Upper lobe of left lung (tissue), 6 donors: ENCODE results near the gene CHPT1. TPM values are rescaled to one million over a fixed set of nuclear protein-coding genes. Genes with fewer than 3 reads are reported as not detected.

ENCODE experiments used
- ATAC-seq, 2 donors: fragments of 200-7000 bp; cut with Tn5 transposase; one replicate each; pipeline ENCODE4 v1.9.1; 2022; ENCODE audit warnings: mild to moderate bottlenecking in 2 of 2, moderate library complexity in 2 of 2; ENCODE audit not compliant: low FRiP score in 2 of 2
- DNase-seq, 2 donors: peaks; one replicate each; pipeline ENCODE4 v3.0.0-alpha.2; 2019 to 2020
- H3K27ac ChIP-seq, 4 donors: fragments of 200-600 bp; sonication (generic); one replicate each; pipeline ENCODE4 v1.5.1; 2016 to 2019
- H3K27me3 ChIP-seq, 4 donors: fragments of 200-600 bp; sonication (generic); one replicate each; pipeline ENCODE4 v1.5.1; 2017 to 2019
- H3K36me3 ChIP-seq, 4 donors: fragments of 200-600 bp; sonication (generic); one replicate each; pipeline ENCODE4 v1.5.1; 2016 to 2019
- H3K4me1 ChIP-seq, 4 donors: fragments of 200-600 bp; sonication (generic); one replicate each; pipeline ENCODE4 v1.5.1; 2018 to 2019
- H3K4me3 ChIP-seq, 4 donors: fragments of 200-600 bp; sonication (generic); one replicate each; pipeline ENCODE4 v1.5.1; 2017 to 2019; ENCODE audit warnings: mild to moderate bottlenecking in 2 of 4, moderate library complexity in 1 of 4
- H3K9me3 ChIP-seq, 4 donors: fragments of 200-600 bp; sonication (generic); one replicate each; pipeline ENCODE4 v1.5.1; 2018 to 2019
- CTCF ChIP-seq, 6 experiments: fragments of 450-650 bp in 4 of 6; fragments of 200-600 bp in 2 of 6; sonication (generic) in 2 of 6; IDR thresholded peaks; one replicate each; pipeline ENCODE4 v1.5.1; 2016 to 2019; ENCODE audit warnings: antibody characterized with exemption in 6 of 6
- EP300 ChIP-seq, 4 donors: sonication (generic); formaldehyde crosslinking; IDR thresholded peaks; one replicate each; pipeline ENCODE4 v1.5.1; 2017; ENCODE audit warnings: antibody characterized with exemption in 4 of 4, control low read depth in 2 of 4
- POLR2A ChIP-seq, 4 donors: fragments of 450-650 bp; IDR thresholded peaks; one replicate each; pipeline ENCODE4 v1.5.1; 2016 to 2017; ENCODE audit warnings: antibody characterized with exemption in 4 of 4, mild to moderate bottlenecking in 2 of 4
- POLR2AphosphoS5 ChIP-seq, 2 donors: sonication (generic); formaldehyde crosslinking; IDR thresholded peaks; one replicate each; pipeline ENCODE4 v1.5.1; 2017; ENCODE audit warnings: antibody characterized with exemption in 2 of 2
- WGBS, 2 donors: methylation state at CpG; one replicate each; pipeline ENCODE4 v1.1.5; 2017 to 2018; 5-methylcytosine and 5-hydroxymethylcytosine counted together
- total RNA-seq, 6 donors: library from RNA; depleted of rRNA in 4 of 6; stranded (reverse); fragments of >200 nt in 4 of 6; gene quantifications; one replicate each; pipeline versions ENCODE4 v1.1.0 to v1.2.1, GENCODE V29; 2016 to 2021
- donor health status: DM: no; HTN: no; CAD: no; lungs with moderate emphysema.
- donor health status: DM: no; HTN: yes; CAD: no; lungs with severe emphysema.

CHPT1 gene
- total RNA-seq, 6 donors from 2014 or later: 52.5 to 262 (median 113) TPM

- Histone ChIP-seq H3K27ac (peak overlapping the region in 1 of 4 donors; percentile 8), H3K4me3 (no peak overlapping the region), H3K9me3 (no peaks in the 10 kb centered on the region), H3K36me3 (peaks cover 2 to 48% (median 10%) of the 10 kb centered on the region in 4 donors), H3K4me1 (peaks cover 0 to 11% (median 0%) of the 10 kb centered on the region in 4 donors), H3K27me3 (no peaks in the 10 kb centered on the region)
- ATAC-seq: no peak
- TF ChIP-seq POLR2A (IDR thresholded peaks at IDR 0.05) (no peak), EP300 (IDR thresholded peaks at IDR 0.05) (peak in 1 of 4 donors; percentile 71)
- WGBS, 2 donors: 47 to 54% methylated on average over 5 of the region's 5 CpGs
- DNase-seq: no peak
Observed at GRCh38 chr12:101761350-101761749, 63.9 kb downstream of the CHPT1 start.

- no peaks in the 10 kb centered on the region for H3K27me3 ChIP-seq
- no peak overlapping the region for H3K4me3 ChIP-seq
- no peaks in the 10 kb centered on the region for H3K9me3 ChIP-seq
- peaks cover 2 to 47% (median 11%) of the 10 kb centered on the region in 4 donors for H3K36me3 ChIP-seq
- DNase-seq (no peak), ATAC-seq (no peak)
- no peak overlapping the region for H3K27ac ChIP-seq
- no peak for TF ChIP-seq POLR2AphosphoS5 (IDR thresholded peaks at IDR 0.05)
- TF ChIP-seq POLR2A (IDR thresholded peaks at IDR 0.05): no peak
- TF ChIP-seq EP300 (IDR thresholded peaks at IDR 0.05): no peak
- TF ChIP-seq CTCF (IDR thresholded peaks at IDR 0.05): no peak
- WGBS, 2 donors: 86 to 89% methylated on average over 4 of the region's 4 CpGs
- peaks cover 0 to 11% (median 0%) of the 10 kb centered on the region in 4 donors for H3K4me1 ChIP-seq
Observed at GRCh38 chr12:101761781-101762180, 64.3 kb downstream of the CHPT1 start.

- Histone ChIP-seq H3K27ac (peak overlapping the region in 2 of 4 donors; percentile 8 to 37), H3K4me3 (no peak overlapping the region), H3K4me1 (peaks cover 0 to 11% (median 0%) of the 10 kb centered on the region in 4 donors), H3K9me3 (no peaks in the 10 kb centered on the region), H3K27me3 (no peaks in the 10 kb centered on the region), H3K36me3 (peaks cover 2 to 44% (median 7%) of the 10 kb centered on the region in 4 donors)
- ATAC-seq (peak; percentile 77 to 81), DNase-seq (no peak)
- TF ChIP-seq EP300 (IDR thresholded peaks at IDR 0.05) (no peak), CTCF (IDR thresholded peaks at IDR 0.05) (no peak), POLR2AphosphoS5 (IDR thresholded peaks at IDR 0.05) (no peak), POLR2A (IDR thresholded peaks at IDR 0.05) (no peak)
- WGBS, 2 donors: 72 to 78% methylated on average over 6 of the region's 6 CpGs
Observed at GRCh38 chr12:101763246-101763931, 65.9 kb downstream of the CHPT1 start.

GRCh38 chr12:101764051-101764792 lies 66.8 kb downstream of the CHPT1 start:
- TF ChIP-seq POLR2A (IDR thresholded peaks at IDR 0.05) (no peak), EP300 (IDR thresholded peaks at IDR 0.05) (no peak), POLR2AphosphoS5 (IDR thresholded peaks at IDR 0.05) (no peak), CTCF (IDR thresholded peaks at IDR 0.05) (no peak)
- no peak for DNase-seq
- Histone ChIP-seq H3K4me1 (peaks cover 0 to 11% (median 0%) of the 10 kb centered on the region in 4 donors), H3K4me3 (no peak overlapping the region), H3K27ac (no peak overlapping the region), H3K9me3 (no peaks in the 10 kb centered on the region), H3K36me3 (peaks cover 2 to 45% (median 8%) of the 10 kb centered on the region in 4 donors), H3K27me3 (no peaks in the 10 kb centered on the region)
- ATAC-seq: no peak
- 64 to 76% methylated on average over 5 of the region's 5 CpGs for WGBS, 2 donors

GRCh38 chr12:101767537-101767936 lies 70.1 kb downstream of the CHPT1 start:
- no peak for TF ChIP-seq EP300 (IDR thresholded peaks at IDR 0.05)
- no peak for TF ChIP-seq POLR2A (IDR thresholded peaks at IDR 0.05)
- no peak for TF ChIP-seq POLR2AphosphoS5 (IDR thresholded peaks at IDR 0.05)
- no peak for TF ChIP-seq CTCF (IDR thresholded peaks at IDR 0.05)

More at GRCh38 chr12:101767537-101767936, 70.1 kb downstream of the CHPT1 start:
- DNase-seq (no peak), ATAC-seq (no peak)
- Histone ChIP-seq H3K4me3 (no peak overlapping the region), H3K27me3 (no peaks in the 10 kb centered on the region), H3K9me3 (no peaks in the 10 kb centered on the region), H3K27ac (no peak overlapping the region), H3K36me3 (peaks cover 0 to 54% (median 18%) of the 10 kb centered on the region in 4 donors), H3K4me1 (no peaks in the 10 kb centered on the region)
- WGBS, 2 donors: 85 to 100% methylated on average over 1 of the region's 1 CpG
